ENCODE measurements around the gene HIVEP3. TPM values are rescaled to one million over a fixed set of nuclear protein-coding genes. Genes with fewer than 3 reads are reported as not detected.

Gene HIVEP3
- total and polyA plus RNA-seq, 2 of the 13 experiments (the other 11 are each of a cell fraction or from before 2014, with no cell fraction given) = 0.05 TPM; not detected in 1

DNA sequence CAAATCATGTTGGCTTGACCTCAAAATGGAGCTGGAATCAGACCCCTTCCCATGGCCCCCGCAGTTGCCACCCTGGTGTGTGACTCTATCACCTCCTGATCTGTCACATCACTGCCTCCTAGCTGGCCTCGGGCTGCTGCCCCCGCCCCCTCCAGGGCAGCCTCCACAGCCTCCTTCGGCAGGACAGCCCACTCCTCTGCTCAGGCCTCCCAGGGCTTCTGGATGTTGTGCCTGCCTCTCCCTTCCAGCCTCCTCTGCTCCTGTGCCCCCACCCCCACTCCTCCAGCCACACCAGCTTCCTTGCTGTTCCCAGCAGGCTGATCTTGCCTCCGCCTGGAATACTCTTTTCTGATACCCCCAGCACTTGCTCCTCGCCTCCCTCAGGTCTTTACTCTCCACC is 299.9 kb downstream of the HIVEP3 start (continued):
- TF ChIP-seq, protein P1, sequence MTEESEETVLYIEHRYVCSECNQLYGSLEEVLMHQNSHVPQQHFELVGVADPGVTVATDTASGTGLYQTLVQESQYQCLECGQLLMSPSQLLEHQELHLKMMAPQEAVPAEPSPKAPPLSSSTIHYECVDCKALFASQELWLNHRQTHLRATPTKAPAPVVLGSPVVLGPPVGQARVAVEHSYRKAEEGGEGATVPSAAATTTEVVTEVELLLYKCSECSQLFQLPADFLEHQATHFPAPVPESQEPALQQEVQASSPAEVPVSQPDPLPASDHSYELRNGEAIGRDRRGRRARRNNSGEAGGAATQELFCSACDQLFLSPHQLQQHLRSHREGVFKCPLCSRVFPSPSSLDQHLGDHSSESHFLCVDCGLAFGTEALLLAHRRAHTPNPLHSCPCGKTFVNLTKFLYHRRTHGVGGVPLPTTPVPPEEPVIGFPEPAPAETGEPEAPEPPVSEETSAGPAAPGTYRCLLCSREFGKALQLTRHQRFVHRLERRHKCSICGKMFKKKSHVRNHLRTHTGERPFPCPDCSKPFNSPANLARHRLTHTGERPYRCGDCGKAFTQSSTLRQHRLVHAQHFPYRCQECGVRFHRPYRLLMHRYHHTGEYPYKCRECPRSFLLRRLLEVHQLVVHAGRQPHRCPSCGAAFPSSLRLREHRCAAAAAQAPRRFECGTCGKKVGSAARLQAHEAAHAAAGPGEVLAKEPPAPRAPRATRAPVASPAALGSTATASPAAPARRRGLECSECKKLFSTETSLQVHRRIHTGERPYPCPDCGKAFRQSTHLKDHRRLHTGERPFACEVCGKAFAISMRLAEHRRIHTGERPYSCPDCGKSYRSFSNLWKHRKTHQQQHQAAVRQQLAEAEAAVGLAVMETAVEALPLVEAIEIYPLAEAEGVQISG (CRISPR knock-in tag; IDR thresholded peaks at IDR 0.05) = no peak
- TF ChIP-seq AKAP8 (CRISPR knock-in tag; IDR thresholded peaks at IDR 0.05) = no peak
- no peak for TF ChIP-seq CBX1 (IDR thresholded peaks at IDR 0.05; ENCODE audit: low read depth)
- no peak for TF ChIP-seq ZNF563 (CRISPR knock-in tag; IDR thresholded peaks at IDR 0.05)
- TF ChIP-seq ZNF432 (CRISPR knock-in tag; IDR thresholded peaks at IDR 0.05; ENCODE audit: borderline replicate concordance) = no peak
- TF ChIP-seq FOSL2 (CRISPR knock-in tag; IDR thresholded peaks at IDR 0.05) = no peak
- TF ChIP-seq, protein P2, sequence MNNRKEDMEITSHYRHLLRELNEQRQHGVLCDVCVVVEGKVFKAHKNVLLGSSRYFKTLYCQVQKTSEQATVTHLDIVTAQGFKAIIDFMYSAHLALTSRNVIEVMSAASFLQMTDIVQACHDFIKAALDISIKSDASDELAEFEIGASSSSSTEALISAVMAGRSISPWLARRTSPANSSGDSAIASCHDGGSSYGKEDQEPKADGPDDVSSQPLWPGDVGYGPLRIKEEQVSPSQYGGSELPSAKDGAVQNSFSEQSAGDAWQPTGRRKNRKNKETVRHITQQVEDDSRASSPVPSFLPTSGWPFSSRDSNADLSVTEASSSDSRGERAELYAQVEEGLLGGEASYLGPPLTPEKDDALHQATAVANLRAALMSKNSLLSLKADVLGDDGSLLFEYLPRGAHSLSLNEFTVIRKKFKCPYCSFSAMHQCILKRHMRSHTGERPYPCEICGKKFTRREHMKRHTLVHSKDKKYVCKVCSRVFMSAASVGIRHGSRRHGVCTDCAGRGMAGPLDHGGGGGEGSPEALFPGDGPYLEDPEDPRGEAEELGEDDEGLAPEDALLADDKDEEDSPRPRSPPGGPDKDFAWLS (CRISPR knock-in tag; IDR thresholded peaks at IDR 0.05; ENCODE audit: borderline replicate concordance) = no peak
- TF ChIP-seq BHLHE40 (IDR thresholded peaks at IDR 0.05; ENCODE audit: low read length) = no peak
- TF ChIP-seq ZFX (CRISPR knock-in tag; IDR thresholded peaks at IDR 0.05; ENCODE audit: low read depth) = no peak
- no peak for TF ChIP-seq ZNF737 (CRISPR knock-in tag; IDR thresholded peaks at IDR 0.05; ENCODE audit: borderline replicate concordance)

Measured in HepG2 (cell line).